K562 (cell line): ENCODE data around the gene UBN2. TPM values are rescaled to one million over a fixed set of nuclear protein-coding genes. Genes with fewer than 3 reads are reported as not detected.

Experiments
- ATAC-seq: fragments of 200-7000 bp; cut with Tn5 transposase; 3 replicates; pipeline ENCODE4 v1.9.1; 2020; ENCODE audit warnings: moderate library complexity
- BruUV-seq: library from RNA; stranded (reverse); fragments of 400-500 nt; replicated peaks from 2 replicates; lab custom pipeline; 2021; lab: Mats Ljungman, UMichigan
- CTCF ChIA-PET: fragments of 300-600 bp; formaldehyde crosslinking; extraction: SDS; loops from one replicate; lab custom pipeline; 2021; ENCODE audit warnings: low intra/inter-chr PET ratio; lab: Yijun Ruan, JAX
- POLR2A ChIA-PET: fragments of 300-600, 350-650 bp; sonication (Branson Sonifier 250); formaldehyde crosslinking; extraction: SDS; loops from one replicate; lab custom pipeline; 2021; ENCODE audit warnings: antibody characterized with exemption, inconsistent platforms; lab: Yijun Ruan, JAX
- DNase-seq, 4 experiments: peaks; one replicate each; pipeline versions ENCODE4 v3.0.0 to v3.0.0-alpha.2; 2011 to 2018; ENCODE audit warnings: low spot score in 3 of 4, mixed read lengths in 3 of 4; ENCODE audit errors: extremely low read depth in 1 of 4
- FAIRE-seq: peaks from 2 replicates; lab custom pipeline; 2011; peaks lifted over from hg19 to GRCh38; lab: Jason Lieb, UNC
- H2AFZ ChIP-seq: 2 replicates; pipeline ENCODE4 v1.6.0; 2011; ENCODE audit warnings: low read depth, low read length, control low read depth, inconsistent platforms
- H3K27ac ChIP-seq: fragments of 200-600 bp; 3 replicates; pipeline ENCODE4 v1.8.0; 2011; ENCODE audit warnings: low read depth, mild to moderate bottlenecking, control low read depth, inconsistent platforms, low read length, moderate library complexity, mixed read lengths; ENCODE audit errors: extremely low read depth
- H3K27me3 ChIP-seq, 2 experiments: fragments of 300-600 bp in 1 of 2; 2 replicates in 1 of 2; 3 replicates in 1 of 2; pipeline versions ENCODE4 v1.6.0 to v1.8.0; 2011; ENCODE audit warnings: inconsistent platforms in 2 of 2, low read length in 2 of 2, mild to moderate bottlenecking in 1 of 2, mixed read lengths in 1 of 2, moderate library complexity in 1 of 2; ENCODE audit not compliant: control insufficient read depth in 2 of 2, insufficient read depth in 2 of 2
- H3K36me3 ChIP-seq: fragments of 300-600 bp; 3 replicates; pipeline ENCODE4 v1.8.0; 2011; ENCODE audit warnings: mild to moderate bottlenecking, low read length, inconsistent platforms; ENCODE audit not compliant: control insufficient read depth, insufficient read depth
- H3K4me1 ChIP-seq, 2 experiments: fragments of 200-600 bp in 1 of 2; replicated peaks in 1 of 2; 2 replicates in 1 of 2; 3 replicates in 1 of 2; pipeline versions ENCODE4 v1.5.1 to v1.8.0; 2011; ENCODE audit warnings: inconsistent platforms in 2 of 2, low read length in 2 of 2, mild to moderate bottlenecking in 1 of 2, mixed read lengths in 1 of 2, moderate library complexity in 1 of 2; ENCODE audit not compliant: control insufficient read depth in 2 of 2, insufficient read depth in 2 of 2
- H3K4me2 ChIP-seq: 2 replicates; pipeline ENCODE4 v1.6.1; 2011; ENCODE audit warnings: low read length, control low read depth, inconsistent platforms, mixed read lengths; ENCODE audit not compliant: insufficient read depth
- H3K4me3 ChIP-seq: fragments of 200-600 bp; sonication (generic), shearing (Covaris generic); 2 replicates; pipeline ENCODE4 v1.5.1; 2016; ENCODE audit warnings: control low read depth, inconsistent platforms
- H3K79me2 ChIP-seq: fragments of 200-600 bp; 3 replicates; pipeline ENCODE4 v1.8.0; 2011; ENCODE audit warnings: low read length, inconsistent platforms; ENCODE audit not compliant: control insufficient read depth, insufficient read depth
- H3K9ac ChIP-seq, 2 experiments: 2 replicates each; pipeline versions ENCODE4 v1.6.0 to v1.6.1; 2011; ENCODE audit warnings: low read depth in 2 of 2, low read length in 2 of 2, control low read depth in 1 of 2, inconsistent platforms in 1 of 2, mild to moderate bottlenecking in 1 of 2, mixed read lengths in 1 of 2; ENCODE audit not compliant: insufficient read depth in 1 of 2
- H3K9me1 ChIP-seq: one replicate; pipeline ENCODE4 v1.6.0; 2011; ENCODE audit warnings: inconsistent platforms, mild to moderate bottlenecking, low read length, moderate library complexity; ENCODE audit not compliant: control insufficient read depth, insufficient read depth
- H3K9me3 ChIP-seq: replicated peaks from 2 replicates; pipeline ENCODE4 v1.5.1; 2011; ENCODE audit warnings: low read depth, low read length, inconsistent platforms; ENCODE audit not compliant: control insufficient read depth, insufficient read depth
- H4K20me1 ChIP-seq: replicated peaks from 2 replicates; pipeline ENCODE4 v1.6.1; 2011; ENCODE audit warnings: low read length, inconsistent platforms, mixed read lengths; ENCODE audit not compliant: control insufficient read depth, insufficient read depth
- ARID1B ChIP-seq: fragments of 450-650 bp; IDR thresholded peaks from 2 replicates; pipeline ENCODE4 v1.6.1; 2016; ENCODE audit warnings: antibody characterized with exemption, mild to moderate bottlenecking, inconsistent platforms
- CBFA2T3 ChIP-seq: fragments of 450-650 bp; IDR thresholded peaks from 2 replicates; pipeline ENCODE4 v1.6.1; 2017
- U2AF1 ChIP-seq: fragments of 200-400 bp; formaldehyde crosslinking; optimal IDR thresholded peaks from 2 replicates; pipeline ENCODE3; 2017; ENCODE audit warnings: mild to moderate bottlenecking, low read depth, low read length, moderate library complexity
- WGBS: fragments of 100-300 bp; shearing (Covaris generic); methylation state at CpG from one replicate; pipeline ENCODE4 v1.1.6; 2016; ENCODE audit warnings: low coverage, mixed read lengths; ENCODE audit not compliant: insufficient coverage; ENCODE audit errors: missing lambda C conversion rate; 5-methylcytosine and 5-hydroxymethylcytosine counted together
- in situ Hi-C: fragments of 300-500 bp; cut with MboI; formaldehyde crosslinking; loops from 4 replicates; pipeline ENCODE4 v1.15.0; 2018; ENCODE audit warnings: inconsistent platforms, mixed read lengths
- intact Hi-C: fragments of 100-400 bp; cut with micrococcal nuclease; formaldehyde crosslinking; loops from 2 replicates; pipeline ENCODE4 v1.14.2; 2022
- polyA plus RNA-seq, 8 experiments: library from polyadenylated mRNA; depleted of rRNA in 4 of 8; stranded (reverse) in 5 of 8; unstranded in 3 of 8; fragments of >200 nt; fragmentation: Nextera tagmentation in 2 of 8; fragmentation: Illumina TruSeq in 1 of 8; extraction: Ambion mirVana in 2 of 8; extraction: Trizol in 1 of 8; gene quantifications; 2 replicates each; pipeline versions ENCODE4 v1.2.1 to v1.2.3, GENCODE V29; 2011 to 2014; ENCODE audit warnings: inconsistent platforms in 1 of 8, missing spikeins in 1 of 8
- total RNA-seq, 7 experiments: library from RNA; depleted of rRNA in 6 of 7; stranded (reverse); fragments of >200 nt in 6 of 7; fragmentation: Illumina TruSeq in 2 of 7; extraction: Trizol in 2 of 7; gene quantifications; 2 replicates each; pipeline versions ENCODE4 v1.2.1 to v1.2.3, GENCODE V29; 2011 to 2021; ENCODE audit warnings: low replicate concordance in 1 of 7
- TF ChIP-seq, protein P1 (sequence below): IDR thresholded peaks from 2 replicates; pipeline ENCODE4 v1.6.1; 2014; ENCODE audit warnings: antibody characterized with exemption
- TF ChIP-seq, protein P2 (sequence below): fragments of 450-650 bp; IDR thresholded peaks from 2 replicates; pipeline ENCODE4 v1.6.1; 2016
- TF ChIP-seq, protein P3 (sequence below): fragments of 450-650 bp; IDR thresholded peaks from 2 replicates; pipeline ENCODE4 v1.6.1; 2018; ENCODE audit not compliant: partially characterized antibody

The UBN2 gene
- total and polyA plus RNA-seq, 9 of the 15 experiments (the other 6 are each of a cell fraction or from before 2014, with no cell fraction given) = 1.2 to 19.5 (median 9.9) TPM

DNA sequence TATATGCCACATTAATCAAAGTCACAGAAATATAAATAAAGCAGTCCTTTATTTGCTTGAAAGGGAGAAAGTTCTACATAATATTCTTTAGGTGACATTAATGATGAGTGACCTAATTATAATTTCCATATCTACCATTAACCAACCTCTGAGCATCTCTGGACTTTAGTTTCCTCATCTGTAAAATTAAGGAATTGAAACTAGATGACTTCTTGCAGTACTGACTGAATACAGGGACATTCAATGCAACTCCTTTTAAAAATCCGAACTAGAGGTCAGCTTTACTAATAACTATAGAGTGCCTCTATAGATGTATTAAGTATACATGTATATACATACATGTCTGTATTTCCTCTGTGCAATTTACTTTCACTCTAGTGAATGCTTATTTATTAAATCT, 114.0 kb downstream of the UBN2 start:
- TF ChIP-seq U2AF1 = no peak
- TF ChIP-seq, protein P1, sequence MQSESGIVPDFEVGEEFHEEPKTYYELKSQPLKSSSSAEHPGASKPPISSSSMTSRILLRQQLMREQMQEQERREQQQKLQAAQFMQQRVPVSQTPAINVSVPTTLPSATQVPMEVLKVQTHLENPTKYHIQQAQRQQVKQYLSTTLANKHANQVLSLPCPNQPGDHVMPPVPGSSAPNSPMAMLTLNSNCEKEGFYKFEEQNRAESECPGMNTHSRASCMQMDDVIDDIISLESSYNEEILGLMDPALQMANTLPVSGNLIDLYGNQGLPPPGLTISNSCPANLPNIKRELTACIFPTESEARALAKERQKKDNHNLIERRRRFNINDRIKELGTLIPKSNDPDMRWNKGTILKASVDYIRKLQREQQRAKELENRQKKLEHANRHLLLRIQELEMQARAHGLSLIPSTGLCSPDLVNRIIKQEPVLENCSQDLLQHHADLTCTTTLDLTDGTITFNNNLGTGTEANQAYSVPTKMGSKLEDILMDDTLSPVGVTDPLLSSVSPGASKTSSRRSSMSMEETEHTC = no peak
- TF ChIP-seq, all 486 proteins: peak for 0
- intact Hi-C loops = loop anchor here (10.0 kb wide), 1 partner anchor 210 kb away; a partner anchor contains a TSS
- in situ Hi-C loops = no loop called here
- no peak for FAIRE-seq
- ChIA-PET CTCF (no interaction called here), POLR2A (interaction anchor here (0.8 to 3.1 kb wide), 3 partner anchors 9 to 15 kb away, joined by 3 to 15 read pairs (median 3); partner anchors contain the start of gene LUC7L2)
- no peaks in the 10 kb centered on the region for H3K27me3 ChIP-seq
- no peaks in the 10 kb centered on the region for H3K9me3 ChIP-seq
- peaks cover 26% of the 10 kb centered on the region; the same call in 2 of the 3 replicates for H3K36me3 ChIP-seq
- no peak for ATAC-seq
- no peaks in the 10 kb centered on the region for H4K20me1 ChIP-seq
- no peak overlapping the region for H3K9ac ChIP-seq
- no peaks in the 10 kb centered on the region for H3K9me1 ChIP-seq
- H3K79me2 ChIP-seq = peaks cover 28% of the 10 kb centered on the region
- H3K4me2 ChIP-seq = no peak overlapping the region
- no peak overlapping the region for H3K27ac ChIP-seq
- no peak overlapping the region for H3K4me3 ChIP-seq
- H3K4me1 ChIP-seq = peaks cover 4% of the 10 kb centered on the region in 2 experiments; a peak in 2 of 5 replicates
- no TSS peak for BruUV-seq
- 92% methylated on average over 1 of the region's 1 CpG for WGBS
- H2AFZ ChIP-seq = no peak overlapping the region
- no peak for DNase-seq

DNA sequence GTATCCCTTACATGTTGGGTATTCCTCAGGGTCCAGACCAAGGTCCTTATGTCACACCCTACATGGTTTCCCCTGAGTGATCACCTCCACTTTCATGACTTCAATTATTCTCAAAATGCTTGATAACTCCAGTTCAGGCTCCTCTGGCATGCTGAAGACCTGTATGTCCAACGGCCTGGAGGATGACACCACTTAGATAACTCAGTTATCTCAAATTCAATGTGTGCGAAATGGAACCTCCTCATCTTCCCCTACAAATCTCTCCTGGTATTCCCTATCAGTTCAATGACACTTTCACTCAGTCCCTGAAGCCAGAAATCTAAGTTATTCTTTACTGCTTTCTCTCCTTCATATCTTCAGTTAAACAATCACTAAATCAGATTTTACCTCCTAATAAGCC, 120.0 kb downstream of the UBN2 start:
- H2AFZ ChIP-seq = no peak overlapping the region
- 7% methylated on average over 2 of the region's 2 CpGs for WGBS
- ATAC-seq = no peak
- POLR2A ChIA-PET = interaction anchor here (0.7 to 2.4 kb wide), 5 partner anchors 8 to 19 kb away, joined by 3 to 12 read pairs (median 4); partner anchors contain the start of gene LUC7L2
- no peak overlapping the region for H3K27ac ChIP-seq
- intact Hi-C loops (no loop called here), in situ Hi-C loops (loop anchor here (25.0 kb wide), 1 partner anchor 1389 kb away; no protein-coding TSS in a partner anchor)
- no peaks in the 10 kb centered on the region for H3K9me1 ChIP-seq
- no peak for DNase-seq
- no peak for FAIRE-seq
- no peak overlapping the region for H3K4me2 ChIP-seq
- no peaks in the 10 kb centered on the region for H3K9me3 ChIP-seq
- H3K79me2 ChIP-seq = no peaks in the 10 kb centered on the region
- H4K20me1 ChIP-seq = no peaks in the 10 kb centered on the region
- H3K27me3 ChIP-seq = no peaks in the 10 kb centered on the region
- peaks cover 16% of the 10 kb centered on the region; the same call in 2 of the 3 replicates for H3K36me3 ChIP-seq
- H3K4me3 ChIP-seq = no peak overlapping the region
- no TSS peak for BruUV-seq
- peaks cover 0 to 4% of the 10 kb centered on the region in 2 experiments; a peak in 3 of 5 replicates for H3K4me1 ChIP-seq
- no peak overlapping the region for H3K9ac ChIP-seq
- CTCF ChIA-PET = no interaction called here
- TF ChIP-seq CBFA2T3 (peak; percentile 60), ARID1B (0 out of 2 replicates have a peak, but pooled peaks have one; percentile 15)
- TF ChIP-seq, protein P2, sequence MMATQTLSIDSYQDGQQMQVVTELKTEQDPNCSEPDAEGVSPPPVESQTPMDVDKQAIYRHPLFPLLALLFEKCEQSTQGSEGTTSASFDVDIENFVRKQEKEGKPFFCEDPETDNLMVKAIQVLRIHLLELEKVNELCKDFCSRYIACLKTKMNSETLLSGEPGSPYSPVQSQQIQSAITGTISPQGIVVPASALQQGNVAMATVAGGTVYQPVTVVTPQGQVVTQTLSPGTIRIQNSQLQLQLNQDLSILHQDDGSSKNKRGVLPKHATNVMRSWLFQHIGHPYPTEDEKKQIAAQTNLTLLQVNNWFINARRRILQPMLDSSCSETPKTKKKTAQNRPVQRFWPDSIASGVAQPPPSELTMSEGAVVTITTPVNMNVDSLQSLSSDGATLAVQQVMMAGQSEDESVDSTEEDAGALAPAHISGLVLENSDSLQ = no peak
- TF ChIP-seq, protein P3, sequence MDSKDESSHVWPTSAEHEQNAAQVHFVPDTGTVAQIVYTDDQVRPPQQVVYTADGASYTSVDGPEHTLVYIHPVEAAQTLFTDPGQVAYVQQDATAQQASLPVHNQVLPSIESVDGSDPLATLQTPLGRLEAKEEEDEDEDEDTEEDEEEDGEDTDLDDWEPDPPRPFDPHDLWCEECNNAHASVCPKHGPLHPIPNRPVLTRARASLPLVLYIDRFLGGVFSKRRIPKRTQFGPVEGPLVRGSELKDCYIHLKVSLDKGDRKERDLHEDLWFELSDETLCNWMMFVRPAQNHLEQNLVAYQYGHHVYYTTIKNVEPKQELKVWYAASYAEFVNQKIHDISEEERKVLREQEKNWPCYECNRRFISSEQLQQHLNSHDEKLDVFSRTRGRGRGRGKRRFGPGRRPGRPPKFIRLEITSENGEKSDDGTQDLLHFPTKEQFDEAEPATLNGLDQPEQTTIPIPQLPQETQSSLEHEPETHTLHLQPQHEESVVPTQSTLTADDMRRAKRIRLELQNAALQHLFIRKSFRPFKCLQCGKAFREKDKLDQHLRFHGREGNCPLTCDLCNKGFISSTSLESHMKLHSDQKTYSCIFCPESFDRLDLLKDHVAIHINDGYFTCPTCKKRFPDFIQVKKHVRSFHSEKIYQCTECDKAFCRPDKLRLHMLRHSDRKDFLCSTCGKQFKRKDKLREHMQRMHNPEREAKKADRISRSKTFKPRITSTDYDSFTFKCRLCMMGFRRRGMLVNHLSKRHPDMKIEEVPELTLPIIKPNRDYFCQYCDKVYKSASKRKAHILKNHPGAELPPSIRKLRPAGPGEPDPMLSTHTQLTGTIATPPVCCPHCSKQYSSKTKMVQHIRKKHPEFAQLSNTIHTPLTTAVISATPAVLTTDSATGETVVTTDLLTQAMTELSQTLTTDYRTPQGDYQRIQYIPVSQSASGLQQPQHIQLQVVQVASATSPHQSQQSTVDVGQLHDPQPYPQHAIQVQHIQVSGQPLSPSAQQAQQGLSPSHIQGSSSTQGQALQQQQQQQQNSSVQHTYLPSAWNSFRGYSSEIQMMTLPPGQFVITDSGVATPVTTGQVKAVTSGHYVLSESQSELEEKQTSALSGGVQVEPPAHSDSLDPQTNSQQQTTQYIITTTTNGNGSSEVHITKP = peak; percentile 15
